Karpas-422 (cell line): ENCODE results near the gene RBM5. TPM values are rescaled to one million over a fixed set of nuclear protein-coding genes. Genes with fewer than 3 reads are reported as not detected.

Experiments used
- DNase-seq: peaks from one replicate; pipeline ENCODE4 v3.0.0-alpha.2; 2015
- H2AFZ ChIP-seq: fragments of 200-600 bp; sonication (generic); 2 replicates; pipeline ENCODE4 v1.6.1; 2014; ENCODE audit warnings: antibody characterized with exemption, low read length, mixed read lengths
- H3K27ac ChIP-seq: fragments of 200-600 bp; sonication (generic); 2 replicates; pipeline ENCODE4 v1.5.1; 2014; ENCODE audit warnings: mild to moderate bottlenecking, low read length, moderate library complexity
- H3K27me3 ChIP-seq: fragments of 200-600 bp; sonication (generic); 2 replicates; pipeline ENCODE4 v1.6.1; 2014; ENCODE audit warnings: low read length, mixed read lengths
- H3K36me3 ChIP-seq: fragments of 200-600 bp; sonication (generic); 2 replicates; pipeline ENCODE4 v1.6.1; 2014; ENCODE audit warnings: low read length, mixed read lengths; ENCODE audit not compliant: insufficient read depth
- H3K4me1 ChIP-seq: fragments of 200-600 bp; sonication (generic); 2 replicates; pipeline ENCODE4 v1.6.1; 2014; ENCODE audit warnings: mild to moderate bottlenecking, low read length, mixed read lengths
- H3K4me2 ChIP-seq: fragments of 200-600 bp; sonication (generic); 2 replicates; pipeline ENCODE4 v1.6.1; 2014; ENCODE audit warnings: low read length, low read depth, mild to moderate bottlenecking; ENCODE audit not compliant: poor library complexity, severe bottlenecking
- H3K4me3 ChIP-seq: fragments of 200-600 bp; sonication (generic); 2 replicates; pipeline ENCODE4 v1.5.1; 2014; ENCODE audit warnings: mild to moderate bottlenecking, antibody characterized with exemption, low read length, mixed read lengths
- H3K79me2 ChIP-seq: fragments of 200-600 bp; sonication (generic); 2 replicates; pipeline ENCODE4 v1.6.1; 2014; ENCODE audit warnings: mild to moderate bottlenecking, low read length, mixed read lengths
- H3K9ac ChIP-seq: fragments of 200-600 bp; sonication (generic); 2 replicates; pipeline ENCODE4 v1.6.0; 2014; ENCODE audit warnings: low read length
- H3K9me2 ChIP-seq: fragments of 200-600 bp; sonication (generic), shearing (Covaris generic); replicated peaks from 2 replicates; pipeline ENCODE4 v1.6.0; 2014; ENCODE audit warnings: mild to moderate bottlenecking, low read length, moderate library complexity; ENCODE audit not compliant: insufficient read depth
- H3K9me3 ChIP-seq: fragments of 300-700, 200-600 bp; sonication (generic); 2 replicates; pipeline ENCODE4 v1.6.1; 2014; ENCODE audit warnings: low read length, mixed read lengths
- H4K20me1 ChIP-seq: fragments of 200-600 bp; sonication (generic); 2 replicates; pipeline ENCODE4 v1.6.1; 2014; ENCODE audit warnings: mild to moderate bottlenecking, antibody characterized with exemption, low read length, low read depth; ENCODE audit not compliant: insufficient read depth
- total RNA-seq: library from RNA; depleted of rRNA; stranded (reverse); fragments of >200 nt; shearing (Covaris generic); gene quantifications from 2 replicates; pipeline ENCODE4 v1.2.3, GENCODE V29; 2014; ENCODE audit warnings: low replicate concordance

Gene RBM5
- total RNA-seq, 1 experiment from 2014 or later: 239 TPM

GRCh38 chr3:50138266-50139200, 49.8 kb downstream of the RBM5 start:
- Histone ChIP-seq H3K4me2 (no peak overlapping the region), H3K9me3 (no peaks in the 10 kb centered on the region), H4K20me1 (no peaks in the 10 kb centered on the region), H2AFZ (no peak overlapping the region), H3K4me1 (no peaks in the 10 kb centered on the region), H3K79me2 (no peaks in the 10 kb centered on the region), H3K27me3 (no peaks in the 10 kb centered on the region), H3K4me3 (no peak overlapping the region), H3K9me2 (no peaks in the 10 kb centered on the region), H3K27ac (no peak overlapping the region), H3K9ac (no peak overlapping the region), H3K36me3 (no peaks in the 10 kb centered on the region)
- no peak for DNase-seq

DNA sequence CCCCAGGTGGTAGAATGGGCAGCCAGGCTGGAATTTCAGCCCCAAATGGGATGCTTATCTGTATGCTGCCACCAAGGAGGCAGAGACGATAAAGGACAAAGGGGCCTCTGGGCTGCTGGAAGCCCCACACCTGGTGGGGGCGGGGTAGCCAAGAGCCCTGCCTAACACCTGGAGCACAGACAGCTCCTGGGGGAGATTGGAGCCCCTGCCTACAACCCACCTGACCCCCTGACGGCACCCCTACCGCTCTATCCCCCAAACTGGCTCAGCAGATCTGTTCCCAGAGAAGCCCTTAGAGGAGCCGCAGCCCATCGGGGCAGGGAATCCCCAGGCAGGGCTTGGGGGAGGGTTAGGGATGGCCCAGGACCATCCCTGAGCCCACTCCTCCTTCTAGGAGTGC, 50.6 kb downstream of the RBM5 start:
- Histone ChIP-seq H4K20me1 (no peaks in the 10 kb centered on the region), H3K9me3 (no peaks in the 10 kb centered on the region), H2AFZ (no peak overlapping the region), H3K27ac (no peak overlapping the region), H3K79me2 (no peaks in the 10 kb centered on the region), H3K36me3 (no peaks in the 10 kb centered on the region), H3K9me2 (no peaks in the 10 kb centered on the region), H3K4me3 (no peak overlapping the region), H3K4me2 (no peak overlapping the region), H3K4me1 (no peaks in the 10 kb centered on the region), H3K27me3 (no peaks in the 10 kb centered on the region), H3K9ac (no peak overlapping the region)
- no peak for DNase-seq

GRCh38 chr3:50139718-50140423, 51.2 kb downstream of the RBM5 start:
- DNase-seq: no peak
- Histone ChIP-seq H3K27ac (no peak overlapping the region), H3K4me1 (no peaks in the 10 kb centered on the region), H3K4me3 (no peak overlapping the region), H3K9me2 (no peaks in the 10 kb centered on the region), H3K27me3 (no peaks in the 10 kb centered on the region), H3K9ac (no peak overlapping the region), H2AFZ (no peak overlapping the region), H3K79me2 (no peaks in the 10 kb centered on the region), H3K4me2 (no peak overlapping the region), H4K20me1 (no peaks in the 10 kb centered on the region), H3K36me3 (no peaks in the 10 kb centered on the region), H3K9me3 (no peaks in the 10 kb centered on the region)

GRCh38 chr3:50140990-50141389, 52.3 kb downstream of the RBM5 start:
- Histone ChIP-seq H4K20me1 (no peaks in the 10 kb centered on the region), H3K4me3 (no peak overlapping the region)

GRCh38 chr3:50146316-50146901, 57.7 kb downstream of the RBM5 start:
- H3K36me3 ChIP-seq: no peaks in the 10 kb centered on the region
- DNase-seq: no peak
- H3K27ac ChIP-seq: no peak overlapping the region
- no peak overlapping the region for H2AFZ ChIP-seq
- H4K20me1 ChIP-seq: no peaks in the 10 kb centered on the region
- H3K4me2 ChIP-seq: no peak overlapping the region
- H3K4me3 ChIP-seq: no peak overlapping the region
- no peaks in the 10 kb centered on the region for H3K9me2 ChIP-seq
- no peaks in the 10 kb centered on the region for H3K4me1 ChIP-seq
- no peak overlapping the region for H3K9ac ChIP-seq
- H3K27me3 ChIP-seq: no peaks in the 10 kb centered on the region
- no peaks in the 10 kb centered on the region for H3K79me2 ChIP-seq
- no peaks in the 10 kb centered on the region for H3K9me3 ChIP-seq

More at GRCh38 chr3:50140990-50141389, 52.3 kb downstream of the RBM5 start:
- Histone ChIP-seq H3K27me3 (no peaks in the 10 kb centered on the region), H3K4me1 (no peaks in the 10 kb centered on the region), H3K9ac (no peak overlapping the region), H3K9me2 (no peaks in the 10 kb centered on the region), H3K4me2 (no peak overlapping the region), H3K36me3 (no peaks in the 10 kb centered on the region), H3K9me3 (no peaks in the 10 kb centered on the region), H3K27ac (no peak overlapping the region), H3K79me2 (no peaks in the 10 kb centered on the region), H2AFZ (no peak overlapping the region)
- no peak for DNase-seq

- Histone ChIP-seq H3K36me3 (no peaks in the 10 kb centered on the region), H3K4me3 (no peak overlapping the region), H3K4me1 (no peaks in the 10 kb centered on the region), H3K27me3 (no peaks in the 10 kb centered on the region), H3K9me2 (no peaks in the 10 kb centered on the region), H3K9ac (no peak overlapping the region), H3K9me3 (no peaks in the 10 kb centered on the region), H4K20me1 (no peaks in the 10 kb centered on the region), H2AFZ (no peak overlapping the region), H3K79me2 (no peaks in the 10 kb centered on the region), H3K27ac (no peak overlapping the region), H3K4me2 (no peak overlapping the region)
- no peak for DNase-seq
These were observed 58.3 kb downstream of the RBM5 start for GRCh38 chr3:50147016-50147415.

DNA sequence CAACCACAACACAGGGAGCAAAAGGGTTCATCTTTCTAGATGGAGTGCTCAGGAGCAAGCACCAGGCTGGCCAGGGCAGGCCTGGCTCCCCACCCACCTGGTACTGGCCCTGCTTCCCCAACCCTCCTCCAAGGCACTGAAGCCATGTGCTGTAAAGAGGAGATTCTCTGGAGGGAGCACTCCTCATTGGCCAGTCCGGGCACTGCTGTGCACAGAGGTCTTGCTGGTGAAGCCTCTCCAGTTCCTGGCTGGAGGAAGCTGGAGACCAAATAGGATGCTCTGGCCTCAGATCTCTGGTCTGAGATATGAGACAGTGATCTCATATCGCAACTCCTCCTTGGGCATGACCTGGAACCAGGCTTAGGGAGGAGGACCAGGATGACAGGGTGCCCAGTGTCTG, 58.7 kb downstream of the RBM5 start:
- DNase-seq: no peak
- Histone ChIP-seq H3K9me3 (no peaks in the 10 kb centered on the region), H3K27ac (no peak overlapping the region), H3K9me2 (no peaks in the 10 kb centered on the region), H3K9ac (no peak overlapping the region), H3K4me2 (no peak overlapping the region), H3K4me1 (no peaks in the 10 kb centered on the region), H4K20me1 (no peaks in the 10 kb centered on the region), H3K27me3 (no peaks in the 10 kb centered on the region), H2AFZ (no peak overlapping the region), H3K4me3 (no peak overlapping the region), H3K36me3 (no peaks in the 10 kb centered on the region), H3K79me2 (no peaks in the 10 kb centered on the region)

DNA sequence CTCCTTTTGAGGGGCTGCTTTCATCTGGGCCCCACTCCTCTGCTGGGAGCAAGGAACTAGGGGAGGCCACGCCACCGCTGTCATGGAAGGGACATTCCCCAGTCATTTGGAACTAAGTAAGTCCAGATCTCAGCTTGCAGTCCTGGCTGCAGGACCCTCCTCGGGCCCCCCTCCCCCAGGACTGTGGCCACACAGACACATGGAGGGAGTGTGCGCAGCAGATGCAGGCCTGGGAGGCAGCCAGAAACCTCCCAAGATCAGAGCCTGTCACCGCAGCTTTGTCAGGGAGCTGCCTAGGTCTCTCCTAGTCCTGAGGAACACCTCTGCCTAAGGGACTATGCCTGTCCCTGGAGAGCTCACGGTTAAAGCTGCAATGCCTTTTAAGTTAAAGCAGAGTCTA, 59.1 kb downstream of the RBM5 start:
- Histone ChIP-seq H3K79me2 (no peaks in the 10 kb centered on the region), H3K9me2 (no peaks in the 10 kb centered on the region), H3K9ac (no peak overlapping the region), H3K36me3 (no peaks in the 10 kb centered on the region), H3K27me3 (no peaks in the 10 kb centered on the region), H3K4me2 (no peak overlapping the region), H3K9me3 (no peaks in the 10 kb centered on the region), H3K27ac (no peak overlapping the region), H2AFZ (no peak overlapping the region), H3K4me1 (no peaks in the 10 kb centered on the region), H4K20me1 (no peaks in the 10 kb centered on the region), H3K4me3 (no peak overlapping the region)
- DNase-seq: no peak
